ENCODE data around the gene E2F7.

E2F7 gene

GRCh38 chr12:77062396-77062795 is 3.0 kb downstream of the E2F7 start:
- DNase-seq = no peak

- no peak for DNase-seq
Observed at GRCh38 chr12:77060883-77061240, 4.5 kb downstream of the E2F7 start.

- no peak for DNase-seq
Observed at GRCh38 chr12:77060136-77060882, 5.1 kb downstream of the E2F7 start.

GRCh38 chr12:77058740-77059139 is 6.6 kb downstream of the E2F7 start:
- no peak for DNase-seq

- DNase-seq = no peak
Observed at GRCh38 chr12:77054851-77055250, 10.5 kb downstream of the E2F7 start.

GRCh38 chr12:77053259-77053658 is 12.1 kb downstream of the E2F7 start:
- DNase-seq = no peak

GRCh38 chr12:77049767-77050353 is 15.5 kb downstream of the E2F7 start:
- DNase-seq = peak; percentile 66

- DNase-seq = no peak
Observed at GRCh38 chr12:77047341-77048109, 17.8 kb downstream of the E2F7 start.

- no peak for DNase-seq
Observed at GRCh38 chr12:77046468-77046867, 18.9 kb downstream of the E2F7 start.

GRCh38 chr12:77045183-77045582 is 20.2 kb downstream of the E2F7 start:
- no peak for DNase-seq

GRCh38 chr12:77044721-77045120 is 20.6 kb downstream of the E2F7 start:
- DNase-seq = no peak

- DNase-seq = no peak
Observed at GRCh38 chr12:77042833-77043232, 22.5 kb downstream of the E2F7 start.

GRCh38 chr12:77040231-77040630 is 25.1 kb downstream of the E2F7 start:
- DNase-seq = no peak

- no peak for DNase-seq
Observed at GRCh38 chr12:77035226-77035625, 30.1 kb downstream of the E2F7 start.

- DNase-seq = no peak
Observed at GRCh38 chr12:77033658-77034536, 31.5 kb downstream of the E2F7 start.

- no peak for DNase-seq
Observed at GRCh38 chr12:77032406-77032805, 33.0 kb downstream of the E2F7 start.

- no peak for DNase-seq
Observed at GRCh38 chr12:77031745-77032144, 33.6 kb downstream of the E2F7 start.

GRCh38 chr12:77025782-77026314 is 39.5 kb downstream of the E2F7 start:
- no peak for DNase-seq

- no peak for DNase-seq
Observed at GRCh38 chr12:77023501-77023900, 41.9 kb downstream of the E2F7 start.

GRCh38 chr12:77019920-77020319 is 45.4 kb downstream of the E2F7 start:
- DNase-seq = no peak

GRCh38 chr12:77016606-77017005 is 48.8 kb downstream of the E2F7 start:
- no peak for DNase-seq

GRCh38 chr12:77013091-77013490 is 52.3 kb downstream of the E2F7 start:
- no peak for DNase-seq
